Measurements from ENCODE around the gene ISLR.
"Not testable (repeated sequence)": the region's sequence is repeated elsewhere in the genome, so short reads cannot be mapped to it uniquely, and the experiment has no call there.

Gene ISLR

GRCh38 chr15:74158855-74159650, 14.5 kb upstream of the ISLR start:
- H3K27ac ChIP-seq: no peak overlapping the region
- TF ChIP-seq CTCF (conservative IDR thresholded peaks at IDR 0.05): no peak

DNA sequence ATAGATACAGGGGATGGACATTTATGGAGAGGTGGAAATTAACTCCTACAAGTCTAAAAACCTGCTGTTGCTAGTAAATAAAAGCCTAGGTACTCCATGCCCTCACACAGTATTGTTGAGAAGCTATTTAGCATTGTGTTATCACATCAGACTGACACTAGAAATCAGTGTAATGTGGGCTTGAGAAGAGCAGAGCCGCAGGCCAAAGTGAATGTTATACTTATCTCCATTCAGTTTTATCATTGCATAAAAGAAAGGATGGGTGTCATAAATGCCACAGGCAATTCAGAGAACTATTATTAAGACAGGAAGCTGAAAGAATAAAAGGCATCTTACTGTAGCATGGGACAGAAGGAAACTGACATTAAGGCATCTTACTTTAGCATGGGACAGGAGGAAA, 13.7 kb upstream of the ISLR start:
- H3K27ac ChIP-seq: no peak overlapping the region
- no peak for TF ChIP-seq CTCF (conservative IDR thresholded peaks at IDR 0.05)

GRCh38 chr15:74160390-74160789, 13.1 kb upstream of the ISLR start:
- H3K27ac ChIP-seq: not testable (repeated sequence)

GRCh38 chr15:74162195-74162536, 11.3 kb upstream of the ISLR start:
- H3K27ac ChIP-seq: not testable (repeated sequence)

DNA sequence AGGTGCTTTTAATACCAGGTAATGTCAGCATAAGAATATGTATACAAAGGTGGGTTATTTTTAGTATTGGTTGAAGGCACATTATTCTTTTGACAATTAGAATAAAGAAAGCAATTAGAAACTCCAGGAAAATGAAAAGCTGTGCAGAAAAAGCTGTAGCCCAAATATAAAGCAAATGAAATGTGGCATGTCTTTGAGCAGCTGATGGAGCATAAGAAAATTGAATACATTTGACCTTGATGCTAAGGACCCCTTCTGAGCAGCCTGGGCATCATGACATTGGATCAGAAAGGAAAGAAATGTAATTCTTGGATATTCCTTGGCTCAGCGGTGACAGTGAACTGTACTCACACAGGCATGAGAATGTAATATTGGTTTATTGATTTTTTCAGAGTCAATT, 8.0 kb upstream of the ISLR start:
- no peak for TF ChIP-seq CTCF (conservative IDR thresholded peaks at IDR 0.05)
- H3K27ac ChIP-seq: no peak overlapping the region

GRCh38 chr15:74167891-74168331, 5.6 kb upstream of the ISLR start:
- TF ChIP-seq CTCF (conservative IDR thresholded peaks at IDR 0.05): no peak
- no peak overlapping the region for H3K27ac ChIP-seq

GRCh38 chr15:74168711-74169126, 4.8 kb upstream of the ISLR start:
- TF ChIP-seq CTCF (conservative IDR thresholded peaks at IDR 0.05): no peak
- no peak overlapping the region for H3K27ac ChIP-seq

DNA sequence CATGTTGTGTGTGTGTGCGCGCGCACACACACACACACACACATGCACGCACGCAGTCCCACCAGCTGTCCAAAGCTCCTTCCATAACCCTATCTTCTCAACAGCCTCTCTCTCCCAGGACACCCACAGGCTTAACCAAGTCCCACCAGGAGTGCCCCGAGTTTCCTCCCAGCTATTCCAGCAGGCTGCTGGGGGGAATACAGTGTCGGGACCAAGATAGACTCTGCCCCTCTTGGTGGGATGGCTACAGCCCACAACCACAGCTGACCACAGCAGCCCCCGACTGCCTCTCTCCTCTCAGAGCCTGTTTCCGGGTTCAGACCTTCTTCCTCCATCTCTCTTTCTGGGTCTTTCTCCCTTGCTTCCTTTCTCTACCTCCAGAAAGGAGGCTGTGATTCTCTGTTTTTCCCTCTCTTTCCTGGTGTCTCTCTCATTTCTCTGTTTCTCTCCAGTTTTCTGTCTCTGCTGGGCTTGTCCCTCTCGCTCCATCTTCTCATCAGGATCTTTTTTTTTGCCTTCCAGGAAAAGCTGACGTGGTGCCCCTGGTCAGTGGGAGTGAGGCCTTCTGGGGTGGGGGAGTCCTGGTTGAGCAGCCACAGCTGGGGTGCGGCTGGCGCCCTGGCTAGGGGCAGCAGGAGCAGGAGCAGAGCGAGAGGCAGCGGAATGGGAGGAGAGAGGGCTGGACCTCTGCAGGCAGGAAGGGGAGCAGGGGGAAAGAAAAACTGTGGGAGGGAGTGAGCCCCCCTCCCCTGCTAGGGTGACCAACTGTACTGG, 3.3 kb upstream of the ISLR start:
- TF ChIP-seq CTCF (conservative IDR thresholded peaks at IDR 0.05): no peak
- no peak overlapping the region for H3K27ac ChIP-seq

Data from VCaP (cell line).